PC-9 (cell line): ENCODE data around the gene YEATS2. TPM values are rescaled to one million over a fixed set of nuclear protein-coding genes. Genes with fewer than 3 reads are reported as not detected.

ENCODE experiments used
- BruUV-seq: library from RNA; stranded (reverse); fragments of 400-500 nt; replicated peaks from 2 replicates; lab custom pipeline; 2021; lab: Mats Ljungman, UMichigan
- CTCF ChIA-PET: fragments of 300-600 bp; sonication (Branson Sonifier 250); formaldehyde crosslinking; loops from one replicate; lab custom pipeline; 2022; ENCODE audit warnings: antibody characterized with exemption; lab: Charles Lee
- POLR2A ChIA-PET: fragments of 300-600 bp; sonication (Branson Sonifier 250); formaldehyde crosslinking; loops from one replicate; lab custom pipeline; 2022; ENCODE audit warnings: antibody characterized with exemption; ENCODE audit not compliant: unreplicated experiment; lab: Charles Lee
- DNase-seq, 2 experiments: peaks; one replicate each; pipeline versions ENCODE4 v3.0.0 to v3.0.0-alpha.2; 2015 to 2022; ENCODE audit warnings: mixed read lengths in 1 of 2
- H2AFZ ChIP-seq: fragments of 200-600 bp; sonication (generic); 2 replicates; pipeline ENCODE4 v1.8.1; 2017; ENCODE audit warnings: antibody characterized with exemption
- H3F3A ChIP-seq: fragments of 200-600 bp; sonication (generic); 2 replicates; pipeline ENCODE4 v1.8.1; 2017; ENCODE audit warnings: antibody characterized with exemption, mild to moderate bottlenecking, low read depth; ENCODE audit not compliant: insufficient read depth
- H3K27ac ChIP-seq: fragments of 200-600 bp; sonication (generic); 2 replicates; pipeline ENCODE4 v1.6.1; 2016; ENCODE audit warnings: mixed run types
- H3K27me3 ChIP-seq: fragments of 200-600 bp; sonication (generic); 2 replicates; pipeline ENCODE4 v1.6.1; 2016; ENCODE audit warnings: low read depth, mixed run types; ENCODE audit not compliant: insufficient read depth
- H3K36me3 ChIP-seq: fragments of 200-600 bp; sonication (generic); 2 replicates; pipeline ENCODE4 v1.6.1; 2016; ENCODE audit warnings: low read depth, mixed run types
- H3K4me1 ChIP-seq: fragments of 200-600 bp; sonication (generic); replicated peaks from 2 replicates; pipeline ENCODE4 v1.6.1; 2016; ENCODE audit warnings: mixed run types; ENCODE audit not compliant: insufficient read depth
- H3K4me2 ChIP-seq: fragments of 200-600 bp; sonication (generic); 2 replicates; pipeline ENCODE4 v1.6.1; 2017; ENCODE audit warnings: mixed run types
- H3K4me3 ChIP-seq: fragments of 200-600 bp; sonication (generic); 2 replicates; pipeline ENCODE4 v1.6.1; 2016; ENCODE audit warnings: mixed run types
- H3K79me2 ChIP-seq: fragments of 200-600 bp; sonication (generic); 2 replicates; pipeline ENCODE4 v1.6.1; 2017; ENCODE audit warnings: low read depth, mixed run types
- H3K9me2 ChIP-seq: fragments of 200-600 bp; sonication (generic); 2 replicates; pipeline ENCODE4 v1.8.1; 2017; ENCODE audit warnings: mild to moderate bottlenecking; ENCODE audit not compliant: insufficient read depth
- H3K9me3 ChIP-seq: fragments of 200-600 bp; sonication (generic); 2 replicates; pipeline ENCODE4 v1.8.1; 2016; ENCODE audit warnings: low read depth; ENCODE audit not compliant: insufficient read depth
- H4K20me1 ChIP-seq: fragments of 200-600 bp; sonication (generic); 2 replicates; pipeline ENCODE4 v1.8.1; 2017; ENCODE audit not compliant: insufficient read depth
- CTCF ChIP-seq: fragments of 200-600 bp; sonication (generic); conservative IDR thresholded peaks from 2 replicates; pipeline ENCODE4 v1.6.1; 2017; ENCODE audit warnings: mixed run types, antibody characterized with exemption, mild to moderate bottlenecking, moderate library complexity
- EZH2 ChIP-seq: fragments of 200-600 bp; sonication (generic); IDR thresholded peaks from 2 replicates; pipeline ENCODE4 v1.8.0; 2017; ENCODE audit warnings: antibody characterized with exemption, low read depth
- intact Hi-C: fragments of 100-400 bp; cut with micrococcal nuclease; formaldehyde crosslinking; loops from one replicate; pipeline ENCODE4 v1.10.0; 2022; ENCODE audit not compliant: unreplicated experiment
- total RNA-seq: library from RNA; stranded (reverse); gene quantifications from 2 replicates; pipeline ENCODE4 v1.2.3, GENCODE V29; 2021

The YEATS2 gene
- total RNA-seq, 1 experiment from 2014 or later: 37.2 TPM

- Histone ChIP-seq H3K9me2 (no peaks in the 10 kb centered on the region), H3K4me1 (0 out of 2 replicates have a peak, but pooled peaks cover 7% of the 10 kb centered on the region), H3K27me3 (no peaks in the 10 kb centered on the region), H3K4me3 (no peak overlapping the region), H3K79me2 (no peaks in the 10 kb centered on the region), H4K20me1 (peaks cover 7% of the 10 kb centered on the region), H3F3A (peaks cover 29% of the 10 kb centered on the region), H3K4me2 (no peak overlapping the region), H3K9me3 (no peaks in the 10 kb centered on the region), H3K36me3 (no peaks in the 10 kb centered on the region), H2AFZ (no peak overlapping the region), H3K27ac (no peak overlapping the region)
- ChIA-PET CTCF (interaction anchor here (1.6 kb wide), 1 partner anchor 14 kb away, joined by 4 read pairs; no protein-coding TSS in a partner anchor), POLR2A (interaction anchor here (0.7 kb wide), 1 partner anchor 343 kb away, joined by 7 read pairs; no protein-coding TSS in a partner anchor)
- no TSS peak for BruUV-seq
- no peak for TF ChIP-seq EZH2
- TF ChIP-seq CTCF: no peak
- no peak for DNase-seq
- intact Hi-C loops: loop anchor here (5.0 kb wide), 1 partner anchor 461 kb away; no protein-coding TSS in a partner anchor
Observed at GRCh38 chr3:183826448-183827250, 129.1 kb downstream of the YEATS2 start.

- Histone ChIP-seq H3K4me2 (no peak overlapping the region), H3K27ac (no peak overlapping the region), H3K4me3 (no peak overlapping the region), H4K20me1 (peaks cover 7% of the 10 kb centered on the region), H3F3A (peaks cover 29% of the 10 kb centered on the region), H2AFZ (no peak overlapping the region), H3K9me3 (no peaks in the 10 kb centered on the region), H3K9me2 (no peaks in the 10 kb centered on the region), H3K36me3 (0 out of 2 replicates have a peak, but pooled peaks cover 6% of the 10 kb centered on the region), H3K4me1 (0 out of 2 replicates have a peak, but pooled peaks cover 7% of the 10 kb centered on the region), H3K27me3 (no peaks in the 10 kb centered on the region), H3K79me2 (no peaks in the 10 kb centered on the region)
- ChIA-PET CTCF (no interaction called here), POLR2A (no interaction called here)
- BruUV-seq: no TSS peak
- intact Hi-C loops: loop anchor here (5.0 kb wide), 1 partner anchor 459 kb away; no protein-coding TSS in a partner anchor
- TF ChIP-seq EZH2 (no peak), CTCF (no peak)
- no peak for DNase-seq
Observed at GRCh38 chr3:183827809-183828537, 130.4 kb downstream of the YEATS2 start.

GRCh38 chr3:183828538-183828870 is 130.9 kb downstream of the YEATS2 start:
- TF ChIP-seq CTCF (no peak), EZH2 (no peak)
- BruUV-seq: no TSS peak
- POLR2A ChIA-PET: no interaction called here
- Histone ChIP-seq H3K79me2 (no peaks in the 10 kb centered on the region), H3K27ac (no peak overlapping the region), H3K4me2 (no peak overlapping the region), H3K27me3 (no peaks in the 10 kb centered on the region), H3K36me3 (0 out of 2 replicates have a peak, but pooled peaks cover 7% of the 10 kb centered on the region), H3K9me2 (no peaks in the 10 kb centered on the region), H2AFZ (no peak overlapping the region), H3F3A (peaks cover 29% of the 10 kb centered on the region), H3K9me3 (no peaks in the 10 kb centered on the region), H3K4me3 (no peak overlapping the region), H4K20me1 (peaks cover 7% of the 10 kb centered on the region), H3K4me1 (0 out of 2 replicates have a peak, but pooled peaks cover 7% of the 10 kb centered on the region)
- intact Hi-C loops: loop anchor here (5.0 kb wide), 1 partner anchor 459 kb away; no protein-coding TSS in a partner anchor
- no peak for DNase-seq
- CTCF ChIA-PET: interaction anchor here (0.6 kb wide), 1 partner anchor 544 kb away, joined by 3 read pairs; no protein-coding TSS in a partner anchor
